Neural cell (in vitro differentiated cells): ENCODE results near the gene ATP11A. TPM values are rescaled to one million over a fixed set of nuclear protein-coding genes. Genes with fewer than 3 reads are reported as not detected.

Experiments used
- H2AFZ ChIP-seq: fragments of 200-600, 300-800 bp; sonication (generic), shearing (Covaris generic); 2 replicates; pipeline ENCODE4 v1.6.0; 2014; ENCODE audit warnings: low read depth, mild to moderate bottlenecking, antibody characterized with exemption, low read length, moderate library complexity
- H3F3A ChIP-seq: fragments of 200-600 bp; shearing (Covaris generic); 2 replicates; pipeline ENCODE4 v1.6.1; 2016; ENCODE audit warnings: mild to moderate bottlenecking, moderate library complexity, mixed read lengths, antibody characterized with exemption, low read length; ENCODE audit not compliant: insufficient read depth, poor library complexity, severe bottlenecking
- H3K27ac ChIP-seq: fragments of 200-600, 300-800 bp; sonication (generic), shearing (Covaris generic); 2 replicates; pipeline ENCODE4 v1.5.1; 2014; ENCODE audit warnings: mild to moderate bottlenecking, low read length, moderate library complexity
- H3K27me3 ChIP-seq: fragments of 300-800, 200-600 bp; sonication (generic), shearing (Covaris generic); 2 replicates; pipeline ENCODE4 v1.6.0; 2014; ENCODE audit warnings: mild to moderate bottlenecking, low read depth, low read length, moderate library complexity; ENCODE audit not compliant: insufficient read depth
- H3K36me3 ChIP-seq: fragments of 300-800, 200-600 bp; sonication (generic), shearing (Covaris generic); 2 replicates; pipeline ENCODE4 v1.5.1; 2014; ENCODE audit warnings: mild to moderate bottlenecking, antibody characterized with exemption, low read length, moderate library complexity; ENCODE audit not compliant: insufficient read depth
- H3K4me2 ChIP-seq: fragments of 300-800, 200-600 bp; sonication (generic), shearing (Covaris generic); 2 replicates; pipeline ENCODE4 v1.6.0; 2014; ENCODE audit warnings: mild to moderate bottlenecking, low read length
- H3K4me3 ChIP-seq: fragments of 300-800, 200-600 bp; sonication (generic), shearing (Covaris generic); 2 replicates; pipeline ENCODE4 v1.5.1; 2014; ENCODE audit warnings: mild to moderate bottlenecking, low read length, moderate library complexity
- H3K79me2 ChIP-seq: fragments of 200-600 bp; shearing (Covaris generic); replicated peaks from 2 replicates; pipeline ENCODE4 v1.6.0; 2014; ENCODE audit warnings: mild to moderate bottlenecking, low read length, moderate library complexity; ENCODE audit not compliant: insufficient read depth
- H3K9ac ChIP-seq: fragments of 300-800, 200-600 bp; sonication (generic), shearing (Covaris generic); 2 replicates; pipeline ENCODE4 v1.6.1; 2016; ENCODE audit warnings: mild to moderate bottlenecking, low read length, mixed read lengths
- H3K9me2 ChIP-seq: fragments of 200-600 bp; shearing (Covaris generic); 2 replicates; pipeline ENCODE4 v1.6.1; 2016; ENCODE audit warnings: mild to moderate bottlenecking, low read length, mixed read lengths; ENCODE audit not compliant: insufficient read depth
- H3K9me3 ChIP-seq: fragments of 200-600, 300-800 bp; sonication (generic), shearing (Covaris generic); 2 replicates; pipeline ENCODE4 v1.6.1; 2016; ENCODE audit warnings: mild to moderate bottlenecking, mixed run types, low read length, moderate library complexity, mixed read lengths
- H4K20me1 ChIP-seq: fragments of 200-600 bp; shearing (Covaris generic); 2 replicates; pipeline ENCODE4 v1.6.1; 2016; ENCODE audit warnings: mild to moderate bottlenecking, mixed run types; ENCODE audit not compliant: insufficient read depth
- EP300 ChIP-seq: fragments of 450-650 bp; conservative IDR thresholded peaks from 2 replicates; pipeline ENCODE4 v1.6.1; 2014; ENCODE audit warnings: antibody characterized with exemption, mild to moderate bottlenecking, moderate library complexity; ENCODE audit not compliant: poor library complexity, severe bottlenecking
- EZH2 ChIP-seq: fragments of 200-600, 300-800 bp; shearing (Covaris generic), sonication (generic); IDR thresholded peaks from 2 replicates; pipeline ENCODE4 v1.6.1; 2014; ENCODE audit warnings: antibody characterized with exemption, low read length, borderline replicate concordance, mild to moderate bottlenecking; ENCODE audit not compliant: insufficient read depth, poor library complexity, severe bottlenecking
- MXI1 ChIP-seq: fragments of 450-650 bp; conservative IDR thresholded peaks from 2 replicates; pipeline ENCODE4 v1.6.1; 2014; ENCODE audit warnings: antibody characterized with exemption, mild to moderate bottlenecking; ENCODE audit not compliant: poor library complexity, severe bottlenecking
- POLR2AphosphoS5 ChIP-seq: IDR thresholded peaks from 2 replicates; pipeline ENCODE4 v1.6.1; 2012
- RAD21 ChIP-seq: fragments of 450-650 bp; conservative IDR thresholded peaks from 2 replicates; pipeline ENCODE4 v1.6.1; 2014; ENCODE audit warnings: antibody characterized with exemption, mild to moderate bottlenecking, moderate library complexity
- SMC3 ChIP-seq: fragments of 450-650 bp; conservative IDR thresholded peaks from 2 replicates; pipeline ENCODE4 v1.6.1; 2014; ENCODE audit warnings: antibody characterized with exemption, mild to moderate bottlenecking, moderate library complexity; ENCODE audit not compliant: poor library complexity
- TAF1 ChIP-seq: IDR thresholded peaks from 2 replicates; pipeline ENCODE4 v1.6.1; 2012; ENCODE audit warnings: low read depth
- polyA plus RNA-seq: library from polyadenylated mRNA; depleted of rRNA; stranded (reverse); fragments of >200 nt; gene quantifications from 2 replicates; pipeline ENCODE4 v1.2.3, GENCODE V29; 2014
- TF ChIP-seq, protein P1 (sequence below): fragments of 450-650 bp; IDR thresholded peaks from 2 replicates; pipeline ENCODE4 v1.5.1; 2014; ENCODE audit warnings: antibody characterized with exemption, mild to moderate bottlenecking, moderate library complexity; ENCODE audit not compliant: poor library complexity, severe bottlenecking
- TF ChIP-seq, protein P2 (sequence below): IDR thresholded peaks from 2 replicates; pipeline ENCODE4 v1.6.1; 2012; ENCODE audit warnings: borderline replicate concordance

Gene ATP11A
- polyA plus RNA-seq, 1 donor from 2014 or later = 3.0 TPM

DNA sequence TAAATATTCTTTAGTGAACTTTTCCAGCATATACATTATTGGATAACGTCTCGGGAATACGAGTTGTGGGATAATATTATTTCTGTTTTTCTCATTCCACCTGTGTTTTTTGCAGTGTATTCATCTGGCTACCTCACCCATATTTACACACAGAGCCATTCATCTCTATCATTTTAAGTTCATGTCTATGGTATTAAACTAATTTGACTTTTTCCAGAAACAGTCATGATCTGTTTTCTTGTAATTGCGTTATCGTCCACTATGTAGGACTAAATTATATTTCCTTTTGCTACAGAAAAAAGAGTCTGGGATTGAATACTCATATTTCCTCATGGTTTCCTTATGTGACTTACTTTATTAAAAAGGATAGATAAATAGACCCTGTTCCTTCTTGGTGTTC is 2.7 kb downstream of the ATP11A start:
- no peaks in the 10 kb centered on the region for H3K9me3 ChIP-seq
- H3K79me2 ChIP-seq = peaks cover 18% of the 10 kb centered on the region
- H3K36me3 ChIP-seq = no peaks in the 10 kb centered on the region
- H3K9me2 ChIP-seq = no peaks in the 10 kb centered on the region
- no peaks in the 10 kb centered on the region for H3K27me3 ChIP-seq
- H3K4me2 ChIP-seq = no peak overlapping the region
- no peak overlapping the region for H3K27ac ChIP-seq
- peak overlapping the region; percentile 80 for H3K4me3 ChIP-seq
- H4K20me1 ChIP-seq = no peaks in the 10 kb centered on the region
- H3K9ac ChIP-seq = no peak overlapping the region
- no peak overlapping the region for H2AFZ ChIP-seq
- H3F3A ChIP-seq = no peaks in the 10 kb centered on the region
- no peak for TF ChIP-seq EP300
- TF ChIP-seq RAD21 = no peak
- TF ChIP-seq SMC3 = no peak
- TF ChIP-seq, protein P1, sequence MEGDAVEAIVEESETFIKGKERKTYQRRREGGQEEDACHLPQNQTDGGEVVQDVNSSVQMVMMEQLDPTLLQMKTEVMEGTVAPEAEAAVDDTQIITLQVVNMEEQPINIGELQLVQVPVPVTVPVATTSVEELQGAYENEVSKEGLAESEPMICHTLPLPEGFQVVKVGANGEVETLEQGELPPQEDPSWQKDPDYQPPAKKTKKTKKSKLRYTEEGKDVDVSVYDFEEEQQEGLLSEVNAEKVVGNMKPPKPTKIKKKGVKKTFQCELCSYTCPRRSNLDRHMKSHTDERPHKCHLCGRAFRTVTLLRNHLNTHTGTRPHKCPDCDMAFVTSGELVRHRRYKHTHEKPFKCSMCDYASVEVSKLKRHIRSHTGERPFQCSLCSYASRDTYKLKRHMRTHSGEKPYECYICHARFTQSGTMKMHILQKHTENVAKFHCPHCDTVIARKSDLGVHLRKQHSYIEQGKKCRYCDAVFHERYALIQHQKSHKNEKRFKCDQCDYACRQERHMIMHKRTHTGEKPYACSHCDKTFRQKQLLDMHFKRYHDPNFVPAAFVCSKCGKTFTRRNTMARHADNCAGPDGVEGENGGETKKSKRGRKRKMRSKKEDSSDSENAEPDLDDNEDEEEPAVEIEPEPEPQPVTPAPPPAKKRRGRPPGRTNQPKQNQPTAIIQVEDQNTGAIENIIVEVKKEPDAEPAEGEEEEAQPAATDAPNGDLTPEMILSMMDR = no peak

DNA sequence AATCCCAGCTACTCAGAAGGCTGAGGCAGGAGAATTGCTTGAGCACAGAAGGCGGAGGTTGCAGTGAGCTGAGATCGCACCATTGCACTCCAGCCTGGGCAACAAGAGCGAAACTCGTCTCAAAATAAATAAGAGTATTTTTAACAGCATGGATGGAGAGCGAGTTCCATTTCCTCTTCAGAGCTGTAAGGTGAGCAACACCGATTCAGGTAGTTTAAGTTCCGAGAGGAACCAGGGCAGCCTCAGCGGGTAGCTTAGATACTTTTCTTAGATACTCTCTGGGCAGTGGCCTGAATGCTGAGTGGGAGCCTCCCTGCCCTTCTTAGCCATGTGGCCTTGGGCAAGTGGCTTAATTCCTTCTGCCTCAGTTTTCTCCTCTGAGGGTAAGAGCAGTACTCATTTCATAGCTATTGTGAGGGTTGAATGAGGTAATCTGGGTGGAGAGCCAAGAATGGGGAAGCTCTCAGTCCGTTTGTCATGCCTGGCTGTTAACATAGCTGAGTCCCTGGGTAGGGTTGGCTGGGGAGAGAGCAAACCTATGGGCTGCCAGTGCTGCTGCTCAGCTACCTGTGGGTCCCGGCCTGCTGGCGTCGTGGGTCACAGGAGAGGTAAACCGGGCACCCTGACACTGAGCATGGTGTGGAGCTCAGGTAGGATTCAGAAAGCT is 4.1 kb downstream of the ATP11A start:
- Histone ChIP-seq H2AFZ (no peak overlapping the region), H3K27me3 (no peaks in the 10 kb centered on the region), H4K20me1 (no peaks in the 10 kb centered on the region), H3K9me3 (no peaks in the 10 kb centered on the region), H3F3A (no peaks in the 10 kb centered on the region), H3K9me2 (no peaks in the 10 kb centered on the region), H3K27ac (no peak overlapping the region), H3K9ac (no peak overlapping the region), H3K79me2 (peaks cover 18% of the 10 kb centered on the region), H3K4me2 (no peak overlapping the region), H3K4me3 (no peak overlapping the region), H3K36me3 (no peaks in the 10 kb centered on the region)
- no peak for TF ChIP-seq POLR2AphosphoS5
- TF ChIP-seq, protein P2, sequence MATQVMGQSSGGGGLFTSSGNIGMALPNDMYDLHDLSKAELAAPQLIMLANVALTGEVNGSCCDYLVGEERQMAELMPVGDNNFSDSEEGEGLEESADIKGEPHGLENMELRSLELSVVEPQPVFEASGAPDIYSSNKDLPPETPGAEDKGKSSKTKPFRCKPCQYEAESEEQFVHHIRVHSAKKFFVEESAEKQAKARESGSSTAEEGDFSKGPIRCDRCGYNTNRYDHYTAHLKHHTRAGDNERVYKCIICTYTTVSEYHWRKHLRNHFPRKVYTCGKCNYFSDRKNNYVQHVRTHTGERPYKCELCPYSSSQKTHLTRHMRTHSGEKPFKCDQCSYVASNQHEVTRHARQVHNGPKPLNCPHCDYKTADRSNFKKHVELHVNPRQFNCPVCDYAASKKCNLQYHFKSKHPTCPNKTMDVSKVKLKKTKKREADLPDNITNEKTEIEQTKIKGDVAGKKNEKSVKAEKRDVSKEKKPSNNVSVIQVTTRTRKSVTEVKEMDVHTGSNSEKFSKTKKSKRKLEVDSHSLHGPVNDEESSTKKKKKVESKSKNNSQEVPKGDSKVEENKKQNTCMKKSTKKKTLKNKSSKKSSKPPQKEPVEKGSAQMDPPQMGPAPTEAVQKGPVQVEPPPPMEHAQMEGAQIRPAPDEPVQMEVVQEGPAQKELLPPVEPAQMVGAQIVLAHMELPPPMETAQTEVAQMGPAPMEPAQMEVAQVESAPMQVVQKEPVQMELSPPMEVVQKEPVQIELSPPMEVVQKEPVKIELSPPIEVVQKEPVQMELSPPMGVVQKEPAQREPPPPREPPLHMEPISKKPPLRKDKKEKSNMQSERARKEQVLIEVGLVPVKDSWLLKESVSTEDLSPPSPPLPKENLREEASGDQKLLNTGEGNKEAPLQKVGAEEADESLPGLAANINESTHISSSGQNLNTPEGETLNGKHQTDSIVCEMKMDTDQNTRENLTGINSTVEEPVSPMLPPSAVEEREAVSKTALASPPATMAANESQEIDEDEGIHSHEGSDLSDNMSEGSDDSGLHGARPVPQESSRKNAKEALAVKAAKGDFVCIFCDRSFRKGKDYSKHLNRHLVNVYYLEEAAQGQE = no peak
- TF ChIP-seq, protein P1 = no peak
- no peak for TF ChIP-seq MXI1
- TF ChIP-seq EZH2 = no peak
- TF ChIP-seq TAF1 = no peak
- no peak for TF ChIP-seq RAD21
- TF ChIP-seq EP300 = no peak
- TF ChIP-seq SMC3 = no peak
